Peyer's patch (tissue), 4 donors: ENCODE data around the gene GLRX3.

ENCODE experiments used
- POLR2A ChIP-seq, 2 donors: fragments of 450-650 bp; IDR thresholded peaks; one replicate each; pipeline ENCODE4 v1.5.1; 2017; ENCODE audit warnings: antibody characterized with exemption in 2 of 2, mild to moderate bottlenecking in 2 of 2, moderate library complexity in 2 of 2
- TF ChIP-seq, protein P1 (sequence below), 6 experiments: fragments of 450-650 bp in 4 of 6; fragments of 200-600 bp in 2 of 6; sonication (generic) in 1 of 6; IDR thresholded peaks; one replicate each; pipeline ENCODE4 v1.5.1; 2017 to 2019; ENCODE audit warnings: antibody characterized with exemption in 6 of 6, mild to moderate bottlenecking in 3 of 6, moderate library complexity in 1 of 6

DNA sequence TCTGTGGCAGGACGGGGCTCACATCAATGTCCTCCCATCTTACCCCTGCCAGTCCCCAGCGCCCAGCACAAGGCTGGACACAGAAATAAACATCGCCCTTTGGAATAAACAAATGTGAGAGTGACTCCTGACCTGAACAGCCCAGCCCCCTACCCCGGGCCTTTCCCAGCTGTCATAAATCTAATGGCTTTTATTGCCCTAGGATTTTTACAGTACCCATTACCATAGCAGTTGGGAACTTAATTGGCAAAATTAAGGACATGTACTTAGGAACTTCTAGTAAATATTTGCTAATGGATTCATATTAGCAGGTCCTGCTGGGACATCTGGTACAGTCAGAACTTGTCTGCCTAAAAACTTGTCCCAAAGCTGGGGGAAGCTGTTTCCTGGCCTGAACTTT, 76.6 kb downstream of the GLRX3 start:
- no peak for TF ChIP-seq POLR2A (IDR thresholded peaks at IDR 0.05)
- TF ChIP-seq, protein P1, sequence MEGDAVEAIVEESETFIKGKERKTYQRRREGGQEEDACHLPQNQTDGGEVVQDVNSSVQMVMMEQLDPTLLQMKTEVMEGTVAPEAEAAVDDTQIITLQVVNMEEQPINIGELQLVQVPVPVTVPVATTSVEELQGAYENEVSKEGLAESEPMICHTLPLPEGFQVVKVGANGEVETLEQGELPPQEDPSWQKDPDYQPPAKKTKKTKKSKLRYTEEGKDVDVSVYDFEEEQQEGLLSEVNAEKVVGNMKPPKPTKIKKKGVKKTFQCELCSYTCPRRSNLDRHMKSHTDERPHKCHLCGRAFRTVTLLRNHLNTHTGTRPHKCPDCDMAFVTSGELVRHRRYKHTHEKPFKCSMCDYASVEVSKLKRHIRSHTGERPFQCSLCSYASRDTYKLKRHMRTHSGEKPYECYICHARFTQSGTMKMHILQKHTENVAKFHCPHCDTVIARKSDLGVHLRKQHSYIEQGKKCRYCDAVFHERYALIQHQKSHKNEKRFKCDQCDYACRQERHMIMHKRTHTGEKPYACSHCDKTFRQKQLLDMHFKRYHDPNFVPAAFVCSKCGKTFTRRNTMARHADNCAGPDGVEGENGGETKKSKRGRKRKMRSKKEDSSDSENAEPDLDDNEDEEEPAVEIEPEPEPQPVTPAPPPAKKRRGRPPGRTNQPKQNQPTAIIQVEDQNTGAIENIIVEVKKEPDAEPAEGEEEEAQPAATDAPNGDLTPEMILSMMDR (IDR thresholded peaks at IDR 0.05) = no peak
